ENCODE data around the gene ADISSP.

GRCh38 chr20:3801846-3802245, 34.3 kb upstream of the ADISSP start:
- TF ChIP-seq GFI1B (tag by site-specific recombination; IDR thresholded peaks at IDR 0.05) (no peak), GLI4 (tag by site-specific recombination; IDR thresholded peaks at IDR 0.05) (no peak), REPIN1 (tag by site-specific recombination; IDR thresholded peaks at IDR 0.05; ENCODE audit: low read depth) (no peak), HOXA7 (CRISPR knock-in tag; IDR thresholded peaks at IDR 0.05; ENCODE audit: borderline replicate concordance) (no peak)
- TF ChIP-seq, protein P1, sequence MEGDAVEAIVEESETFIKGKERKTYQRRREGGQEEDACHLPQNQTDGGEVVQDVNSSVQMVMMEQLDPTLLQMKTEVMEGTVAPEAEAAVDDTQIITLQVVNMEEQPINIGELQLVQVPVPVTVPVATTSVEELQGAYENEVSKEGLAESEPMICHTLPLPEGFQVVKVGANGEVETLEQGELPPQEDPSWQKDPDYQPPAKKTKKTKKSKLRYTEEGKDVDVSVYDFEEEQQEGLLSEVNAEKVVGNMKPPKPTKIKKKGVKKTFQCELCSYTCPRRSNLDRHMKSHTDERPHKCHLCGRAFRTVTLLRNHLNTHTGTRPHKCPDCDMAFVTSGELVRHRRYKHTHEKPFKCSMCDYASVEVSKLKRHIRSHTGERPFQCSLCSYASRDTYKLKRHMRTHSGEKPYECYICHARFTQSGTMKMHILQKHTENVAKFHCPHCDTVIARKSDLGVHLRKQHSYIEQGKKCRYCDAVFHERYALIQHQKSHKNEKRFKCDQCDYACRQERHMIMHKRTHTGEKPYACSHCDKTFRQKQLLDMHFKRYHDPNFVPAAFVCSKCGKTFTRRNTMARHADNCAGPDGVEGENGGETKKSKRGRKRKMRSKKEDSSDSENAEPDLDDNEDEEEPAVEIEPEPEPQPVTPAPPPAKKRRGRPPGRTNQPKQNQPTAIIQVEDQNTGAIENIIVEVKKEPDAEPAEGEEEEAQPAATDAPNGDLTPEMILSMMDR (tag by site-specific recombination; IDR thresholded peaks at IDR 0.05) = no peak
- TF ChIP-seq, protein P2, sequence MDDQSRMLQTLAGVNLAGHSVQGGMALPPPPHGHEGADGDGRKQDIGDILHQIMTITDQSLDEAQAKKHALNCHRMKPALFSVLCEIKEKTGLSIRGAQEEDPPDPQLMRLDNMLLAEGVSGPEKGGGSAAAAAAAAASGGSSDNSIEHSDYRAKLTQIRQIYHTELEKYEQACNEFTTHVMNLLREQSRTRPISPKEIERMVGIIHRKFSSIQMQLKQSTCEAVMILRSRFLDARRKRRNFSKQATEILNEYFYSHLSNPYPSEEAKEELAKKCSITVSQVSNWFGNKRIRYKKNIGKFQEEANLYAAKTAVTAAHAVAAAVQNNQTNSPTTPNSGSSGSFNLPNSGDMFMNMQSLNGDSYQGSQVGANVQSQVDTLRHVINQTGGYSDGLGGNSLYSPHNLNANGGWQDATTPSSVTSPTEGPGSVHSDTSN (CRISPR knock-in tag; IDR thresholded peaks at IDR 0.05) = no peak
